ENCODE results near the gene ADAM19.

ADAM19 gene

DNA sequence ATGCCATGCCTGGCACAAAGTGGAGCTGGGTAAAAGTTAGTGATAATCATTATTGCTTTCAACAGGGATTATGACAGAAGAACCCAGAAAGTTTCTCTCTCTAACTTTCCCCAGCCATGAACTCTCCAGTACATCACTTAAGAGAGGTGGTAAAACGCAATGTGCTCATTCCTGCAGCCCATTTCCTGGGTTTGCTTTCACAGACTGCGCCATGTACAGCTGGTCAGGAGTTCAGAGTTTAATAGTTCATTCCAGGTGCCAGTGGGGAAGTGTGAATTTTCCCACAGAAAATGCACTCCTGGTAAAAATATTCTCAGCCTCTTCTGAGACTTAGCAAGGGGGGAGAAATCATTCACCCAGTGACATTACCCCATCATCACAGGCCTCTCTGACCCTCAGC, 35.5 kb downstream of the ADAM19 start:
- H3K27ac ChIP-seq (ENCODE audit: low read depth, low read length), result peak overlapping the region; percentile 92
- peaks cover 75% of the 10 kb centered on the region for H3K4me1 ChIP-seq (ENCODE audit: insufficient read depth, low read length)
- peaks cover 15% of the 10 kb centered on the region for H3K36me3 ChIP-seq (ENCODE audit: insufficient read depth, low read length)
- no peaks in the 10 kb centered on the region for H3K27me3 ChIP-seq (ENCODE audit: control insufficient read depth in 1 of 2, insufficient read depth in 2 of 2, low read length in 2 of 2)
- no peak overlapping the region for H3K4me3 ChIP-seq (ENCODE audit: low read depth in 1 of 2, low read length in 2 of 2)
- no peaks in the 10 kb centered on the region for H3K9me3 ChIP-seq (ENCODE audit: low read length)
- H3K9ac ChIP-seq (ENCODE audit: low read length), result peak overlapping the region; percentile 7

DNA sequence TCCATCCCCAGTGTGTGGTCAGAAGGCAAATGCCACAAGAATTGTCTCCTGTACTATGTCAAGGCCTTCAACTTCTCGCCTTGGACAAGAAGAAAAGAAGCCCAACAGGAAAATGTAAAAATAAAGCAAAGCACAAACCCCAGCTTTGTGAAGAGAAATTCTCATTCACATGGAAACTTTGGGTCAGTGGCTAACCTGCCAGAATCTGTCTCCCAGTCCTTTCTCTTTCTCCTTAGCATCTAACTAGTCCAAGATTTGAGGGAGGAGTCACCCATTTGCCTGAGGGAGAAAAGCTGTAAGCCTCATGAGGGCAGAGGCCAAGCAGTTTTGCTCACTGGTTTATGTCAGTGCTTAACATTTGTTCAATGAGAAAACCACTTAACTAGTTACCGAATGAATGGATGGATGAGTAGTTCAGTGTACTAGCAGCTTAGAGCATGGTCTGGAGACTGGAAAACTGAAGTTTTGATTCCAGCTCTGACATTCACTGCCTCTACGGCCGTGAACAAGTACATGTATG, 36.0 kb downstream of the ADAM19 start:
- no peak overlapping the region for H3K4me3 ChIP-seq (ENCODE audit: low read depth in 1 of 2, low read length in 2 of 2)
- peaks cover 15% of the 10 kb centered on the region for H3K36me3 ChIP-seq (ENCODE audit: insufficient read depth, low read length)
- H3K27ac ChIP-seq (ENCODE audit: low read depth, low read length), result peak overlapping the region; percentile 92
- no peaks in the 10 kb centered on the region for H3K9me3 ChIP-seq (ENCODE audit: low read length)
- peaks cover 75% of the 10 kb centered on the region for H3K4me1 ChIP-seq (ENCODE audit: insufficient read depth, low read length)
- H3K9ac ChIP-seq (ENCODE audit: low read length), result no peak overlapping the region
- H3K27me3 ChIP-seq (ENCODE audit: control insufficient read depth in 1 of 2, insufficient read depth in 2 of 2, low read length in 2 of 2), result no peaks in the 10 kb centered on the region

DNA sequence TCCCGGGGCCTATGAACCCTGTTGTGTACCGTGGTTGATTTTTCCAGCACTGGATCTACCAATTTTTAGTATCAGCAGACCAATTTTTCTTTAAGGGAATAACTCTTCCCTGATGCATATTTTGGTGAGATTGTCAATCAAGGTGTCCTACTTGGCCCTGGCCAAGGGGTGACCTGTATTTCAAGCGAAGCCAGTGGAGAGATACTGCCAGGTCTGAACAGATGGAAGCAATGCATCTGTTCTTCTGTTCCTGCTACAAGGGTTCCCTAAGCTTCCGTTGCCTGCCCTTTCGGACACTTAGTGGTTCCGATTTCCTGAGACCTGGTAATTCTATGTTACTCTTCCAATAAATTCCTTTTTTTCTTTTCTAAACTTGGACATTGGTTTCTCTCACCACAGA, 37.3 kb downstream of the ADAM19 start:
- H3K9me3 ChIP-seq (ENCODE audit: low read length), result no peaks in the 10 kb centered on the region
- peak overlapping the region; percentile 21 for H3K27ac ChIP-seq (ENCODE audit: low read depth, low read length)
- no peak overlapping the region for H3K4me3 ChIP-seq (ENCODE audit: low read depth in 1 of 2, low read length in 2 of 2)
- H3K27me3 ChIP-seq (ENCODE audit: control insufficient read depth in 1 of 2, insufficient read depth in 2 of 2, low read length in 2 of 2), result no peaks in the 10 kb centered on the region
- no peak overlapping the region for H3K9ac ChIP-seq (ENCODE audit: low read length)
- H3K36me3 ChIP-seq (ENCODE audit: insufficient read depth, low read length), result peaks cover 15% of the 10 kb centered on the region
- H3K4me1 ChIP-seq (ENCODE audit: insufficient read depth, low read length), result peaks cover 69% of the 10 kb centered on the region

DNA sequence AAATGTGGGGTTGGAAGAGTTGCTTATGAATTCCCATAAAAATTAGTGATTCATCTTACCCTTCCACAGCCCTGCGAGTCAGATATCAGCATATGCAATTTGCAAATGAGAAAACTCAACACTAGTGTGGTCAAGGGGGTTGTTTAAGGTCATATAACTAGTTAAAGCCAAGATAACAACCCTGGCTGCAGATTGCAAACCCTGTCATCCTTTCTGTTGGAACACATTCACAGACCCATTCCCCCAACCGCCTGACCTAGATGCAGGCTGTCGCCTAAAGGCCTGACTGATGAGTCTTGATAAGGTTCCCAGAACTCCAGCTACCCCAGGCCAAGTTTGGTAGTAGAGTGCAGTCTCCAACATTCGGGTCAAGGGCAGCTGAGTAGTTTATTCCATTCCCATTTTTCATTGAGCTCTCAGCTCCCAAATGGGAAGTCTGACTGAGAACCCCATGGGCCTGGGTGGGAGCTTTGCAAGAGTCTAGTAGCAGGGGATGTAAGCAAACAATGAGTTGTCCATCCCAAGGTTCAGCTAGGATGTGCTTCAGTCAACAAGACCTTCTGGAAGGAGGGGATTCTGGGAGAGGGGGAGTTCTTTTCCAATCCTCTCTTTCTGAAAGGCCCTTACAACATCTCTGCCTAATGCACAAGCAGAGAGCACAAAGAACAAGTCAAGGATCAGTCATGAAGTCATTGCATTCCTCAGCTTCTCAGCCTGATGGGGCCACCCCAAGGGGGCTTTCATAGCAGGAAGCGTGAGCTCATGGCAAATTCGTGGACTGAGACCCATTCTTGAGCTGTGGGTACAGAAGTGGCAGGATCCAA, 40.3 kb downstream of the ADAM19 start:
- Histone ChIP-seq H3K36me3 (ENCODE audit: insufficient read depth, low read length) (peaks cover 37% of the 10 kb centered on the region), H3K27me3 (ENCODE audit: control insufficient read depth in 1 of 2, insufficient read depth in 2 of 2, low read length in 2 of 2) (no peaks in the 10 kb centered on the region), H3K27ac (ENCODE audit: low read depth, low read length) (peak overlapping the region; percentile 20), H3K4me1 (ENCODE audit: insufficient read depth, low read length) (peaks cover 53% of the 10 kb centered on the region), H3K9me3 (ENCODE audit: low read length) (no peaks in the 10 kb centered on the region), H3K9ac (ENCODE audit: low read length) (no peak overlapping the region), H3K4me3 (ENCODE audit: low read depth in 1 of 2, low read length in 2 of 2) (peak overlapping the region in 1 of 2 donors; percentile 16)

DNA sequence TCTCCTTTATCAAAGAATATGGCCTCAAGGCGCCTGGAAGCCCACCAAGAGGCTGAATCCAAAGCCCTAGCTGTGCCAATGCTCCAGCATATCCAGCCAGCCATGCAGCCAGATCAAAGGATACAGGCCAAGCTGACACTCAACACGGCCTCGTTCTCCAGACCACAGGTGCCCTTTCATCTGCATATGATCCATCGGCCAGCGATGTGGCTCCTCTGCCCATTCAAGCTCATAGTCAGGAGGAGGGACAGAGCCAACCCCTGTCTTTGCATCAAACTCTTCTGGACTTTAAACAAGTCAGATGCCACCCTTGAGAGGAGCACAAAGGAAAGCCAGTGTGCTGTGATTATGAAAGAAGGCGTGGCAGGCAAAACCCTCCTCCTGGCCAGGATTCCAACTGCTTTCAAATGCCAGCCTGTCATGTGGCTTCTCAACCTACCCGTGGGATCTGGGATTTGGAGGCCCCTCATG, 42.5 kb downstream of the ADAM19 start:
- Histone ChIP-seq H3K27ac (ENCODE audit: low read depth, low read length) (no peak overlapping the region), H3K4me3 (ENCODE audit: low read depth in 1 of 2, low read length in 2 of 2) (no peak overlapping the region), H3K9me3 (ENCODE audit: low read length) (no peaks in the 10 kb centered on the region), H3K9ac (ENCODE audit: low read length) (no peak overlapping the region), H3K4me1 (ENCODE audit: insufficient read depth, low read length) (peaks cover 51% of the 10 kb centered on the region), H3K36me3 (ENCODE audit: insufficient read depth, low read length) (peaks cover 42% of the 10 kb centered on the region), H3K27me3 (ENCODE audit: control insufficient read depth in 1 of 2, insufficient read depth in 2 of 2, low read length in 2 of 2) (no peaks in the 10 kb centered on the region)

DNA sequence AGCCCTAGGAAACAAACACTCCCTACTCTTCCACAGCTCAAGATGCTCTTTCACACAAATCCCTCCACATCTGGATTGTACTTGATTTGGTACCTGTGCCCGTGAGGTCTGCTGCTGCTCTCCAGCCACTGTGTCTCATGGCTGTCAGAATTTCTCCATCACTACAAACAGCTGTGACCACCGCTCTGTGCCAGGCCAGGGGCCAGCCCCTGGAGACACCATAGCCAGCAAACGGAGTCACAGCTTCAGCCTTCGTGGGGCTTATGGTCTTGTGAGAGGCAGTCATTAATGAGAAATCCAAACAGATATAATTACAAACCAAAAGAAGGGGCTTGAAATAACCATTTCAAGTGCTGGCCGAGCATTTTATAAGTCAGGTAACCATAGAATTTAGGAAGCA, 43.6 kb downstream of the ADAM19 start:
- H3K27me3 ChIP-seq (ENCODE audit: control insufficient read depth in 1 of 2, insufficient read depth in 2 of 2, low read length in 2 of 2), result no peaks in the 10 kb centered on the region
- no peaks in the 10 kb centered on the region for H3K9me3 ChIP-seq (ENCODE audit: low read length)
- no peak overlapping the region for H3K9ac ChIP-seq (ENCODE audit: low read length)
- H3K4me1 ChIP-seq (ENCODE audit: insufficient read depth, low read length), result peaks cover 59% of the 10 kb centered on the region
- no peak overlapping the region for H3K27ac ChIP-seq (ENCODE audit: low read depth, low read length)
- no peak overlapping the region for H3K4me3 ChIP-seq (ENCODE audit: low read depth in 1 of 2, low read length in 2 of 2)
- peaks cover 34% of the 10 kb centered on the region for H3K36me3 ChIP-seq (ENCODE audit: insufficient read depth, low read length)

DNA sequence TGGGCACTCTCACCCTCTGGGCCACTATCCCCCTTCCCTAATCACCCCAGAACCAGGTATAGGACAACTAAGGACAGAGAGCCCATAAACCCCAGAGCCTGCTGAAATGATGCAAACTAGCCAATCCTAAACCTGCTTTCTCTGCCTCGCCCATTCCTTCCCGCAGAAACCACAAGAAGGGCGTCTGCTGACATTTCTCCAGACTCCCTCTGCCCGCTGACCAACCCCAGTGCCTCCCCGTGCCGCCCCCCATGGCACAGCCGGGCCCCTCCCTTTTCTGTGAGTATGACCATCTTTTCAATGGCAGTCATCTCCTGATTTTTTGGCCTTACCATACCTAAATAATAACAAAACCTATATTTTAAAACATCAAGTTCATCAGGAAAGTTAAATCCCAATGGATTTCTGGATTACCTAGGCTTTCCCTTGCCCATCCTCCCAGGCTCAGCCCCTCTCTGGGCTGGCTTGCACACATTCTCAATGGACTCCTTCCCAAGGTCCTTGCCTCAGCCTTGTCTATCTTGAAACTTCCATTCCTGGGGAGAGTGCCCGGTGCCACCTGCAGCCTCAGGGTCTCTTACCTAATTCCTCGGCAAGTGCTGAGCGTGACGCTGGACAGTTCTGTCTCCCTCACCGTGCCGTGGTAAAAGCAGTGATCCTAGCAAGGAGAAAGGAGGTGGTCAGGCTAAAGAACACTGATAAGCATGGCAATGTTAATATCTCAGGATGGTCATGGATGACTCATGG, 45.2 kb downstream of the ADAM19 start:
- H3K27ac ChIP-seq (ENCODE audit: low read depth, low read length), result no peak overlapping the region
- H3K9me3 ChIP-seq (ENCODE audit: low read length), result no peaks in the 10 kb centered on the region
- H3K36me3 ChIP-seq (ENCODE audit: insufficient read depth, low read length), result peaks cover 27% of the 10 kb centered on the region
- no peaks in the 10 kb centered on the region for H3K27me3 ChIP-seq (ENCODE audit: control insufficient read depth in 1 of 2, insufficient read depth in 2 of 2, low read length in 2 of 2)
- H3K9ac ChIP-seq (ENCODE audit: low read length), result no peak overlapping the region
- no peak overlapping the region for H3K4me3 ChIP-seq (ENCODE audit: low read depth in 1 of 2, low read length in 2 of 2)
- peaks cover 58% of the 10 kb centered on the region for H3K4me1 ChIP-seq (ENCODE audit: insufficient read depth, low read length)

DNA sequence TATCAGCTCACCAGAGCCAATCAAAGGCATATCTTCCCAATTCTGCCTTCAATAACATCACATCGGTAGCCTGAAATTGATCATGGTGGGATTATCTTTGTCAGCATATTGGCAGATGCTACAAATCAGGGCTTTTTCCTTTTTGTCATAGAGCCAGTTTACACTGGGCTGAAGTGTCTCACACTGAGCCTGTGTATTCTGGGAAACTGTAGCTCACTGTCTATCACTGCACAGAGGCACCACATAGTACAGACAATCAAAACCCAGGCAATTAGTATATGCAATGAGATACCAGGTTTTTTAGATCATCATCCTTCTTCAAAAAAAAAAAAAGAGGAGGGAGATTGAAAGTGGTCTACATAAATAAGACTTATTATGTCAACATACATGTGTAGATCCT, 46.6 kb downstream of the ADAM19 start:
- Histone ChIP-seq H3K4me3 (ENCODE audit: low read depth in 1 of 2, low read length in 2 of 2) (no peak overlapping the region), H3K9ac (ENCODE audit: low read length) (no peak overlapping the region), H3K36me3 (ENCODE audit: insufficient read depth, low read length) (peaks cover 27% of the 10 kb centered on the region), H3K9me3 (ENCODE audit: low read length) (no peaks in the 10 kb centered on the region), H3K27me3 (ENCODE audit: control insufficient read depth in 1 of 2, insufficient read depth in 2 of 2, low read length in 2 of 2) (no peaks in the 10 kb centered on the region), H3K27ac (ENCODE audit: low read depth, low read length) (peak overlapping the region; percentile 31), H3K4me1 (ENCODE audit: insufficient read depth, low read length) (peaks cover 61% of the 10 kb centered on the region)

DNA sequence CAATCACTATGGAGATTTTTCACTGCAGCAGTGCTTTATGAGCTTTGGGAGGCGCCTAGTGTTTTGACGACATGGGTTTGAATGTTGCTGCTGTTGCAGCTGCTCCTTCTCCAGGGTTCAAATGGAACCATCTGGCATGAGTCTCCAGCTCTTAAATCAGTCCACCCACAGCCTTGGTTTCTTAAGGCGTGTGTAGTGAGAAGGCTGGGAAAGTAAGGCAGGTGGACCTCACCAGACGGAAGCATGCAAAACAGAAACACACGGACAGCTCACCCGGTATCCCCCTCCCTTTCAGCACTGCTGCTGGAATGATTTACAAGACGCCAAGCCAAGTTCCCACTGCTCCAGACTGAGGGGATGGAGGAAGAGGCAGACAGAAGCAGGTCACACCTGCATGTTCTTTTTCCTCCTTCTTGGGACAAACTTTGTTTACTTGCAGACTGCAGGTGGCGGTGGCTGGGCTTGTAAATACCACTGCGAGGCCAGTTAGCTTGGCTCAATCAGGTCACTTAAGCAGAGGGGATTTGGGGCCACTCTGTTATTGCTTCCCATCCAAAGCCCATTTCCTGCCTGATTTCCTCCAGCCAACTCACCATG, 47.4 kb downstream of the ADAM19 start:
- Histone ChIP-seq H3K9ac (ENCODE audit: low read length) (no peak overlapping the region), H3K4me3 (ENCODE audit: low read depth in 1 of 2, low read length in 2 of 2) (no peak overlapping the region), H3K27me3 (ENCODE audit: control insufficient read depth in 1 of 2, insufficient read depth in 2 of 2, low read length in 2 of 2) (no peaks in the 10 kb centered on the region), H3K9me3 (ENCODE audit: low read length) (no peaks in the 10 kb centered on the region), H3K4me1 (ENCODE audit: insufficient read depth, low read length) (peaks cover 62% of the 10 kb centered on the region), H3K36me3 (ENCODE audit: insufficient read depth, low read length) (peaks cover 27% of the 10 kb centered on the region), H3K27ac (ENCODE audit: low read depth, low read length) (peak overlapping the region; percentile 52)

DNA sequence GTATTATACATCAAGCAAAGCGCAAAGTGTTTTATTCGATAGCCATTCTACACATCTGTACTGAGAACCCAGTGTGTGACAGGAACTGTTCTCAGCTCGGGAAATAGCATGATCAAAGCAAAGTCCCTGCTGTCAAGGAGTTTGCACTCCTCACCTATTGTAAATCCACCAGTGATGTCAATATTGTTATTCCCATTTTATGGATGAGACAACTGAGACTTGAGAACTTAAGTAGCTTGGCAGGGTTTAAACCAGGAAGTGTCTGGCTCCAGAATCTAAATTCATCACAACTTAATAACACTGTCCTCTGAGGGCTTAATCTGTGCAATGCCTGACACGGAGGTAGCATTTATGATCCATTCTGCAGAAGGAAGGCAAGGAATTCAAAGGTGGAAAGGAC, 50.7 kb downstream of the ADAM19 start:
- peaks cover 63% of the 10 kb centered on the region for H3K4me1 ChIP-seq (ENCODE audit: insufficient read depth, low read length)

DNA sequence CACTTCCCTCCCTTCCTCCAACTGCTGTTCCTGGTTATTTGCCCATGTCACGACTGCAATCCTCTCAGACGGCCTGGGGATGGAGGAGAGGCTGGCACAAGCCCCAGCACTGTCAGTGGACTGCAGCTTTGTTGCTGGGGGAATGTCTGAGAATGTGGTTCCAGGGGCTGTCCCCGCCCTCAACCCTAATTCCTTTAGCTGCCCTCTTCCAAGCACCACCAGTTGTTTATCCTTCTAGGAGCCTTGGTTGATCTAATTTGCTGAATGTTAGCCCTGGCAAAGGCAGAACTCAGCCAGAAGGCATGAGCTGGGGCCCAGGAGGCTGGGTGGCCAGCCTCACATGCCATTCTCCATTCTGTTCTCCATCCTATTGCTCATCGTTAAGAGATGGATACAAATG, 51.6 kb downstream of the ADAM19 start:
- H3K27me3 ChIP-seq (ENCODE audit: control insufficient read depth in 1 of 2, insufficient read depth in 2 of 2, low read length in 2 of 2), result no peaks in the 10 kb centered on the region
- peaks cover 8% of the 10 kb centered on the region for H3K36me3 ChIP-seq (ENCODE audit: insufficient read depth, low read length)
- peaks cover 57% of the 10 kb centered on the region for H3K4me1 ChIP-seq (ENCODE audit: insufficient read depth, low read length)
- H3K27ac ChIP-seq (ENCODE audit: low read depth, low read length), result peak overlapping the region; percentile 60
- H3K9me3 ChIP-seq (ENCODE audit: low read length), result no peaks in the 10 kb centered on the region
- no peak overlapping the region for H3K4me3 ChIP-seq (ENCODE audit: low read depth in 1 of 2, low read length in 2 of 2)
- H3K9ac ChIP-seq (ENCODE audit: low read length), result no peak overlapping the region

More for the DNA sequence above, 50.7 kb downstream of the ADAM19 start:
- no peaks in the 10 kb centered on the region for H3K27me3 ChIP-seq (ENCODE audit: control insufficient read depth in 1 of 2, insufficient read depth in 2 of 2, low read length in 2 of 2)
- no peak overlapping the region for H3K9ac ChIP-seq (ENCODE audit: low read length)
- peak overlapping the region; percentile 60 for H3K27ac ChIP-seq (ENCODE audit: low read depth, low read length)
- H3K9me3 ChIP-seq (ENCODE audit: low read length), result no peaks in the 10 kb centered on the region
- H3K4me3 ChIP-seq (ENCODE audit: low read depth in 1 of 2, low read length in 2 of 2), result no peak overlapping the region
- H3K36me3 ChIP-seq (ENCODE audit: insufficient read depth, low read length), result peaks cover 3% of the 10 kb centered on the region
